Neuronal stem cell (in vitro differentiated cells): ENCODE data around the gene FBXO34.
"Not testable (repeated sequence)": the region's sequence is repeated elsewhere in the genome, so short reads cannot be mapped to it uniquely, and the experiment has no call there.

Source experiments
- DNase-seq: peaks from one replicate; pipeline ENCODE4 v3.0.0-alpha.2; 2013; ENCODE audit warnings: low spot score
- H2AFZ ChIP-seq: one replicate; pipeline ENCODE4 v1.6.1; 2013; ENCODE audit warnings: mild to moderate bottlenecking, low read length, inconsistent platforms
- H2AK5ac ChIP-seq: 2 replicates; pipeline ENCODE4 v1.6.1; 2013; ENCODE audit warnings: low read depth, mild to moderate bottlenecking, inconsistent platforms, low read length, moderate library complexity, mixed read lengths
- H2BK120ac ChIP-seq: 2 replicates; pipeline ENCODE4 v1.6.1; 2013; ENCODE audit warnings: low read depth, mild to moderate bottlenecking, inconsistent platforms, low read length, moderate library complexity, mixed read lengths
- H2BK12ac ChIP-seq: one replicate; pipeline ENCODE4 v1.6.1; 2013; ENCODE audit warnings: low read length, inconsistent platforms
- H2BK15ac ChIP-seq: 2 replicates; pipeline ENCODE4 v1.6.1; 2013; ENCODE audit warnings: mild to moderate bottlenecking, low read length, inconsistent platforms, mixed read lengths
- H2BK5ac ChIP-seq: one replicate; pipeline ENCODE4 v1.6.1; 2013; ENCODE audit warnings: inconsistent platforms, mild to moderate bottlenecking, low read length, moderate library complexity
- H3K14ac ChIP-seq: one replicate; pipeline ENCODE4 v1.6.1; 2013; ENCODE audit warnings: low read length, inconsistent platforms
- H3K18ac ChIP-seq: 2 replicates; pipeline ENCODE4 v1.6.1; 2013; ENCODE audit warnings: low read length, inconsistent platforms
- H3K23ac ChIP-seq: 2 replicates; pipeline ENCODE4 v1.6.1; 2013; ENCODE audit warnings: low read depth, mild to moderate bottlenecking, mixed read lengths, low read length, inconsistent platforms; ENCODE audit not compliant: poor library complexity
- H3K27ac ChIP-seq: replicated peaks from 3 replicates; pipeline ENCODE4 v1.5.1; 2013; ENCODE audit warnings: low read length, inconsistent platforms
- H3K27me3 ChIP-seq, 3 experiments: 2 replicates each; pipeline ENCODE4 v1.6.1; 2013; ENCODE audit warnings: low read length in 3 of 3, mild to moderate bottlenecking in 2 of 3, inconsistent platforms in 1 of 3, low read depth in 1 of 3, mixed read lengths in 1 of 3, moderate library complexity in 1 of 3; ENCODE audit not compliant: control insufficient read depth in 3 of 3, insufficient read depth in 3 of 3
- H3K36me3 ChIP-seq, 2 donors: replicated peaks in 1 of 2; 2 replicates each; pipeline ENCODE4 v1.6.1; 2013; ENCODE audit warnings: low read length in 2 of 2; ENCODE audit not compliant: control insufficient read depth in 2 of 2, insufficient read depth in 2 of 2
- H3K4ac ChIP-seq: 2 replicates; pipeline ENCODE4 v1.6.1; 2013; ENCODE audit warnings: inconsistent platforms, mild to moderate bottlenecking, low read length, moderate library complexity
- H3K4me1 ChIP-seq, 2 donors: 1 replicate in 1 of 2; 2 replicates in 1 of 2; pipeline ENCODE4 v1.6.1; 2013; ENCODE audit warnings: low read length in 2 of 2, low read depth in 1 of 2; ENCODE audit not compliant: control insufficient read depth in 2 of 2, insufficient read depth in 1 of 2
- H3K4me2 ChIP-seq: one replicate; pipeline ENCODE4 v1.6.1; 2013; ENCODE audit warnings: mild to moderate bottlenecking, low read length, inconsistent platforms; ENCODE audit not compliant: insufficient read depth, poor library complexity, severe bottlenecking
- H3K4me3 ChIP-seq, 2 donors: 2 replicates each; pipeline ENCODE4 v1.5.1; 2013; ENCODE audit warnings: low read length in 2 of 2, mild to moderate bottlenecking in 2 of 2, inconsistent platforms in 1 of 2, moderate library complexity in 1 of 2
- H3K79me1 ChIP-seq: one replicate; pipeline ENCODE4 v1.6.1; 2013; ENCODE audit warnings: low read depth, mild to moderate bottlenecking, inconsistent platforms, low read length, moderate library complexity
- H3K9ac ChIP-seq: one replicate; pipeline ENCODE4 v1.6.1; 2013; ENCODE audit warnings: mild to moderate bottlenecking, low read depth, low read length, inconsistent platforms; ENCODE audit not compliant: poor library complexity
- H3K9me3 ChIP-seq, 2 donors: replicated peaks in 1 of 2; 2 replicates each; pipeline versions ENCODE3 to v1.6.1; 2013; ENCODE audit warnings: low read length in 2 of 2, mild to moderate bottlenecking in 2 of 2, inconsistent platforms in 1 of 2, low read depth in 1 of 2, mixed read lengths in 1 of 2, moderate library complexity in 1 of 2; ENCODE audit not compliant: control insufficient read depth in 2 of 2, insufficient read depth in 1 of 2
- H4K8ac ChIP-seq: one replicate; pipeline ENCODE4 v1.6.1; 2013; ENCODE audit warnings: low read depth, mild to moderate bottlenecking, inconsistent platforms, low read length, moderate library complexity
- H4K91ac ChIP-seq: one replicate; pipeline ENCODE4 v1.6.1; 2013; ENCODE audit warnings: low read length, low read depth, mild to moderate bottlenecking, inconsistent platforms; ENCODE audit not compliant: poor library complexity
- WGBS, 2 donors: extraction: QIAGEN DNeasy Blood & Tissue Kit; methylation state at CpG; one replicate each; pipeline ENCODE4 v1.1.7; 2013; ENCODE audit warnings: missing lambda C conversion rate in 2 of 2, mixed read lengths in 1 of 2; ENCODE audit not compliant: insufficient read length in 2 of 2, insufficient replicate concordance in 1 of 2; ENCODE audit errors: extremely low coverage in 2 of 2; 5-methylcytosine and 5-hydroxymethylcytosine counted together

The FBXO34 gene

DNA sequence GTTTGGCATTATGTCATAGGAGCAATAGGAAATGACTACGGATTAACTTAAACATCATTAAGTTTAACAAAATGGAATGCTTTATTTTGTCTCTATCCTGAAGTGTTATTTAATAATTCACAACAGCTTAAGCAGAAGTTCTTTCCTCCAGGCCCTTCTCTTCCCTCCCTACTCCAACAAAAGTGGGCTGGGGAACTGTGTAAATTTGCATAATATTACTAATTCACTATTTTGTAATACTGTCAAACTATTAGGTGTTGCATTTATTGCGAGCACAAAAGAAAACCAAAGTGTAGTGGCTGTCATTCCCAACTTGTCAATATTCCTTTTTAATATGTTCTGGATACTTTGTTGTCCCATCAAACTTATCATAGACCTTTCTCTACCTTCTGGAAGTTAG lies 70.6 kb downstream of the FBXO34 start:
- WGBS, 2 donors: no CpG with 5 or more reads among the region's 2 CpGs
- H2AK5ac ChIP-seq: no peak overlapping the region
- no peaks in the 10 kb centered on the region for H3K79me1 ChIP-seq
- no peak overlapping the region for H3K14ac ChIP-seq
- H3K4me1 ChIP-seq: peaks cover 0 to 3% of the 10 kb centered on the region in 2 donors
- H3K27ac ChIP-seq: no peak overlapping the region
- H4K91ac ChIP-seq: no peak overlapping the region
- no peaks in the 10 kb centered on the region for H3K9me3 ChIP-seq
- no peak overlapping the region for H2AFZ ChIP-seq
- no peaks in the 10 kb centered on the region for H3K36me3 ChIP-seq
- no peak overlapping the region for H3K4me3 ChIP-seq
- H3K23ac ChIP-seq: no peak overlapping the region
- no peaks in the 10 kb centered on the region for H3K27me3 ChIP-seq
- no peak overlapping the region for H2BK12ac ChIP-seq
- H2BK15ac ChIP-seq: no peak overlapping the region
- no peak overlapping the region for H3K4me2 ChIP-seq
- no peak overlapping the region for H3K18ac ChIP-seq
- H4K8ac ChIP-seq: no peak overlapping the region
- no peak overlapping the region for H3K4ac ChIP-seq
- no peak overlapping the region for H2BK120ac ChIP-seq
- no peak overlapping the region for H2BK5ac ChIP-seq
- no peak overlapping the region for H3K9ac ChIP-seq
- DNase-seq: no peak

GRCh38 chr14:55344582-55345163 lies 73.5 kb downstream of the FBXO34 start:
- H3K4me1 ChIP-seq, H4K8ac ChIP-seq, H3K27ac ChIP-seq, H3K14ac ChIP-seq, H3K18ac ChIP-seq, H3K9me3 ChIP-seq, DNase-seq, H3K4ac ChIP-seq, H3K9ac ChIP-seq, H2BK5ac ChIP-seq, H3K36me3 ChIP-seq, H2BK120ac ChIP-seq, H3K27me3 ChIP-seq, H2AK5ac ChIP-seq, H3K4me3 ChIP-seq, H2AFZ ChIP-seq, H4K91ac ChIP-seq, H2BK15ac ChIP-seq, H3K23ac ChIP-seq, H3K4me2 ChIP-seq, H3K79me1 ChIP-seq, H2BK12ac ChIP-seq: not testable (repeated sequence)
- WGBS, 2 donors: no CpG with 5 or more reads among the region's 6 CpGs

DNA sequence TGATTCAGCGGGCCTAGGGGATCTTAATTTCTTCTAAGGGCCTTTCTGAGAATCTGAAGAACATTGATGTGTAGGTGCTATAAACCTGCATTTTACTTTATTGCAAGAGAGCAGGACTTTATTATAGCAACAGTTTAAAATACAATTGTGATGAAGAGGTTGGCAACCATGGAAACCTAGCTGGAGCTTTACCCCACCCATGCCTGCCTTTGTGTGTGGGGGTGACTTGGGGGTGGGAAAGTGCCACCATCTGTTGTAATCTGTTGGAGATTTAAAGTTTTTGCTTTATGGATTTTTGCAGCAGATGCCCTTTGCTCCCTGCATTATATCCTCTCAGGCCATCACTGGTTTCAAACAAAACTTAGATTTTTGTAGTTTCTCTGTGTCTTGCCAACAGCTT lies 75.8 kb downstream of the FBXO34 start:
- H3K23ac ChIP-seq: no peak overlapping the region
- no peaks in the 10 kb centered on the region for H3K79me1 ChIP-seq
- no peak overlapping the region for H3K4me3 ChIP-seq
- H3K27ac ChIP-seq: no peak overlapping the region
- H4K8ac ChIP-seq: no peak overlapping the region
- no peak overlapping the region for H4K91ac ChIP-seq
- no peak overlapping the region for H3K4ac ChIP-seq
- H3K36me3 ChIP-seq: peaks cover 12 to 19% of the 10 kb centered on the region in 2 donors
- no peak overlapping the region for H3K9ac ChIP-seq
- H2AK5ac ChIP-seq: no peak overlapping the region
- H2BK120ac ChIP-seq: no peak overlapping the region
- no peak overlapping the region for H2BK12ac ChIP-seq
- no peak overlapping the region for H3K14ac ChIP-seq
- no peak for DNase-seq
- no peaks in the 10 kb centered on the region for H3K9me3 ChIP-seq
- H2BK15ac ChIP-seq: no peak overlapping the region
- no peak overlapping the region for H3K4me2 ChIP-seq
- peaks cover 0 to 2% of the 10 kb centered on the region in 2 donors for H3K4me1 ChIP-seq
- no peak overlapping the region for H3K18ac ChIP-seq
- no peak overlapping the region for H2AFZ ChIP-seq
- WGBS, 2 donors: no CpG with 5 or more reads among the region's 1 CpG
- H3K27me3 ChIP-seq: no peaks in the 10 kb centered on the region
- no peak overlapping the region for H2BK5ac ChIP-seq

DNA sequence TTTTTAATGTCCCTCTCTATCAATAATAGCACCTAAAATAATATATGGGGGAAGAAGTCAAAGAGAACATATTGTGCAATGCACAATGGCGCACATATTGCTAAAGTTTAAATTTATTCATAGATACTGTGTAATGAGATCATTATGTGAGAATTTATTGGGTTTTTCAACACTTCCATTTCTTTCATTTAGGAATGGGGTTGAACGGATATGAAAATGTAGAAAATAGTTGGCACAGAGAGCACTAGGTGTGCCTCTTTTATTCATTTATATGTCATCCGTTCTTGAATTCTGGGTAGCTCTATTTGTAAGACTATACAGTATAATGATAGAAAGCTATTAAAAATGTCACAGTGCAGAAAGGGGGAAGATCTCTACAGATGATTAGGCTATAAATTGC lies 76.5 kb downstream of the FBXO34 start:
- Histone ChIP-seq H2BK12ac (no peak overlapping the region), H3K14ac (no peak overlapping the region), H2BK120ac (no peak overlapping the region), H3K36me3 (peaks cover 16 to 26% of the 10 kb centered on the region in 2 donors), H2BK15ac (no peak overlapping the region), H4K91ac (no peak overlapping the region), H2BK5ac (no peak overlapping the region), H3K27me3 (no peaks in the 10 kb centered on the region), H2AK5ac (no peak overlapping the region), H3K9ac (no peak overlapping the region), H4K8ac (no peak overlapping the region), H3K18ac (no peak overlapping the region), H2AFZ (no peak overlapping the region), H3K4me2 (no peak overlapping the region), H3K4ac (no peak overlapping the region), H3K23ac (no peak overlapping the region), H3K79me1 (no peaks in the 10 kb centered on the region), H3K9me3 (no peaks in the 10 kb centered on the region), H3K4me1 (peaks cover 0 to 2% of the 10 kb centered on the region in 2 donors), H3K27ac (no peak overlapping the region), H3K4me3 (no peak overlapping the region)
- WGBS, 2 donors: no CpG with 5 or more reads among the region's 3 CpGs
- DNase-seq: no peak
